Left renal pelvis (tissue), 4 donors: ENCODE measurements around the gene KCNB1. TPM values are rescaled to one million over a fixed set of nuclear protein-coding genes. Genes with fewer than 3 reads are reported as not detected.

Experiments
- DNase-seq, 4 donors: peaks; one replicate each; pipeline ENCODE4 v3.0.0-alpha.2; 2013; ENCODE audit warnings: low read depth in 4 of 4, low spot score in 3 of 4
- polyA plus RNA-seq, 4 donors: library from polyadenylated mRNA; unstranded; fragments of 120-200 nt; gene quantifications; one replicate each; pipeline ENCODE4 v1.2.1, GENCODE V29; 2013; ENCODE audit not compliant: insufficient read length in 4 of 4

Gene KCNB1
- polyA plus RNA-seq, 4 donors: 0.63 to 1.9 (median 0.74) TPM

DNA sequence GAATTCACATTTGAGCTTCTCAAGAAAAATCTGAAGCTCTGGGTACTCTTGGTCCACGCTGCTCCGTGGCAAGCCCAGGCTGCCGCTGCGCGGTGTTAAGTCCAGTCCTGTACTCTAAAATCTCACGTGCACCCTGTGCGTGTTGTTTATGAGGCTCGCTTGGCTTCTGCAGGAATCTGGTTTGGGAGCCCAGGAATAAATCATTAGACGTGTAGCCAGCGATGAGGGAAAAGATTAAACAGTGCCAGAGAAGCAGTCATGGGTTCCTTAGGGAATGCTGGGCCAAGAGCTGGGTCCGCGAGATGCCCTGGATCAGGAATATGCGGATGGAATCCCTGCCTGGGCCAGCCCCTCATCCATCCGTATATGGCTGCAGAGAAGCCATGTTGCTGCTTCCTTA lies 87.3 kb downstream of the KCNB1 start:
- no peak for DNase-seq

DNA sequence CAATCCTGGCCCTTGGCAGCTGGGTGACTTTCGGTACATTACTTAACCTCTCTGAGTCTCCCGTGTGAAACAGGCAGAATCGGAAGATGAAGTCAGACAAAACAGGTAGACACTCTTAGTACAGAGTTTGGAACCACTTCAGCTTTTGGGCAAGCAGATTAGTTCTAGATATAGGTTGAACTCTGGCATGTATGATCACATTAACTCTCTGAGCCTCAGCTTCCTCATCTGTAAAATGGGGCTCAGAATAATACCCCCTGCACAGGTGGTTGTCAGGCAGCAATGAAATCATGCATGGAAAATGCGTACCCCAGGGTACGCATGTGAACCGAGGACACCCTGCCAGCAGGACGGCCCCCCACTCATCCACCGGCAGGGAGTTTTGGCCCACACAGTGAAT lies 87.7 kb downstream of the KCNB1 start:
- DNase-seq: no peak

DNA sequence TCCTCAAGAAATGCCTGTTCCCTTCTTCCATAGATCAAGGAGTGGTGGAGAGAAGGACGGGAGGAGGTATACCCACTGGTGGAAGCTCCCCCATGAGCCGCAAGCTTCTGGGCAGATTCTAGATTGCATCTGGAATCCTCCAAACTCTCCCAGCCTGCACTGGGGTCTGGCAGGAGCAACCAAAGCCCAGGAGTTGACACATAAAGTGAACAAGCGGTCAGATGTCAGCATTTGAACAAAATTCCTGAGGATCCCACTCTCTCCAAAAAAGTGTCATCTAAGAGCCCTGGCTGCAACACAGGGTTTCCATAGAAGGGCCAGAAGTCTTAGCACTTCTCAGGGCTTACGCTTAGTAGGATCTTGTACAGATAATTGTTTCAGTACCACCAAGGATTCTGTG lies 88.2 kb downstream of the KCNB1 start:
- DNase-seq: no peak

DNA sequence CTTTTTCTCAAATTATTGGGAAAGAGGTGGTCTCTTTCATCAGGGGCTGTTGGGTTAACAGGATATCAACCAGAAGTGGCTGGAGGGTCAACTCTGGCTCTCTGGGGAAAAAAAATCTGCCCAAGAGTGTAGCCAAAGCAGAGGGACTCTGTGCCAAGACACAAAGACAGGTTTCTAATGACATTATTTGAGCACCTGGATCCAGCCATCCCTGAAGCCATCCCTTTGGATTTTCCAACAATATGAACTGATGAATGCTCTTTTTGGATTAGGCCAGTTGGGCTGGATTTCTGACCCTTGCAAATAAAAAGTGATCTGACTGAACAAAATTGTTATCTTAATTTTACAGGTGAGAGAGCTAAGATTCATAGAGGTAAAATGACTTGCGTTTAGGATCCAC lies 88.7 kb downstream of the KCNB1 start:
- no peak for DNase-seq

DNA sequence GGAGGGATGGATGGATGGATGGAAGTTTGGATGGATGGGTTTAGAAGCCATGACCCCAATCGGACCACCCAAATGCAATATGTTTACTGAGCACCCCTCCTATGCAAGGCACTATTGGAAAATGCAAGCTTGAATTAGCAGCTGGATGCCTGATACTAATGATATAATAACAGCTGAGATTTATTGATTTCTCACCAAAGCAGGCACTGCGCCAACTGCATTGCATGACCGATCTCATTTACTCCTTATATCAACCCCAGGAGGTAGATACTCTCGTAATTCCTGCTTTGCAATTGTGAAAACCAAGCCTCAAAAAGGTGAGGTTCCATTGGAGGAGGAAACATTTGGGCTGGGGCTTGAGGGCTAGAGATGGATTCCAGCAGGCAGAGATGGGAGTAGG lies 89.7 kb downstream of the KCNB1 start:
- no peak for DNase-seq

DNA sequence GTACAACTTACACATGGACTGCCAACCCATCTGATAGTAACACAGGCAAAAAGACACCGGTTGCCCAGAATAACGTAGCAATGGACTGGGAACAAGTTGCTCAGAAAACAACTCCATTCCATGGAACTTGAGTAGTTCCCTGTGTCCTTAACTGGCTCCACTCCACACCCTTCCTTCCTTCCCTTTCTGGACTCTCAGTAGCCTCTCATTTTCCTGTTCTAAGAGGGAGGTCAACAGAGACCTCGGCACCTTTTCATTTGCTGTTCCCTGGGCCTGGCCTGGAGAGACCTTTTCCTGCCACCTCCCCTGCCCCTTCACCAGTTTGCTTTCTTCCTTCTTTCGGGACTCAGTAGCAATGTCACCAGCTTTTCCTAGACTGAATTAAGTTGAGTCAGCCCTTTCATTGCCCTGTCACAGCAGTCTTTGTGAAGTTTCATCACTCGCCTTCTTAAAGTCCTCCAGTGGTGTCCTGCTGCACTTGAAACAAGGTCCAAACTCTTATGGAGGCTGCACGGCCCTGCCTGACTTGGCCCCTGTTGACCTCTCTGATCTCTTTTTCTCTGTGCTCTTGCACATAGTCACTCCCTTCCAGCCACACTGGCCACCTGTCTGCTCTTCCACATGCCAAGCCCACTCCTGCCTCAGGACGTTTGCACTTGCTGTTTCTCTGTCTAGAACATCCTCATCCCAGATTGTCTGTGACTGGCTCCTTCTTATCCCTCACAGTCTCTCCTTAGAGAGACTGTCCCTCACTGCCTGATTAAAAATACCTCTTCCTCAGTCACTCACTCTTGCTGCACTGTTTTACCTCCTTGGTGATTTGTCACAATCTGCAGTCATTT lies 90.8 kb downstream of the KCNB1 start:
- no peak for DNase-seq

DNA sequence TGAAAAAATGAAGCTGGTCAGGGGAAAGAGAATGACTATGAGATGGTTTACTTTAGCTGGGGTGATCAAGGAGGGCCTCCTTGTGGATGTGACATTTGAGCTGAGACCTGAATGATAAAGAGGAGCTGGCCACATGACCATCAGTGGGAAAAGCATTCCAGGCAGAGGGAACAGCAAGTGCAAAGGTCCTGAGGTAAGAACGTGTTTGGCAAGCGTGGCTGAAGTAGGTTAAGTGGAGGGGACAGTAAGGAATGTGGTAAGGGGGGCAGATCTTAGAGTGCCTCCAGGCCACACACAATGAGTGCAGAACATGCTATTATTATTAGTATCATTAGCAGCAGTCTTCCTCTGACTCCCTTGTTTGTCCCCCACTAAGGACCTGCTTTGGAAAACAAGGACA lies 92.6 kb downstream of the KCNB1 start:
- no peak for DNase-seq

DNA sequence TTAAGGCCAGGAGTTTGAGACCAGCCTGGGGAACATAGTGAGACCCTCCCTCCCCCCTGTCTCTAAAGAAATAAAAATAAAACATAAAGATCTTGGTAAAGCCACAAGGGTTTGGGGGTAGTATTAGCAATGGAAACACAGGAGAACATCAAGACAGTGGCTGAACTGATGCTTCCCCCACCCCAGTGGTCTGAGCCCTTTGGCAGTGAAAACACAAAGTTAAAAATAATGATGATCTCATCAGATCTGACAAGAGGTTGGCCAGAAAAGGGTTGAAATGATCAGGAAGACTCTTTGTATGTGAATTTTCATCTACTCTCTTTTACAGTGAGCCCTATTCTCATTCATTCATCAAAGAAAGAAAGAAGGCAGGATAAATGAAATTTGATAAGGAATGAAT lies 93.7 kb downstream of the KCNB1 start:
- DNase-seq: no peak

DNA sequence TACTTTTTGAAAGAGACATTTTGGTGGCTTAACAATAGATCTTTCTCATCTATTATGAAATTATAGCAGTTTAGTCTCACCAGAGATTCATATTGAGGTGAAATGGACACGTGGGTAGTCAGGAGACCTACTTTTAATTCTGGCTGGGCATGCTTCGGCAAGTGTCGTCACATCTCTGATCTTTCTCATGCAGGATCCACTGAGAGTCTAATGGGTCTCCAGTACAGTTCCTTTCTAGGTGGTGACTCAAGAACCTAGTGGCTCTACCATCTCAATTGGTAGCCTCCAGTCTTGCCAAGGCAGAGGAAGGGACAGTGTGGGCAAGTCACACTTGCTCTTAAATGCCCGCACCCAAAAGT lies 94.9 kb downstream of the KCNB1 start:
- no peak for DNase-seq

DNA sequence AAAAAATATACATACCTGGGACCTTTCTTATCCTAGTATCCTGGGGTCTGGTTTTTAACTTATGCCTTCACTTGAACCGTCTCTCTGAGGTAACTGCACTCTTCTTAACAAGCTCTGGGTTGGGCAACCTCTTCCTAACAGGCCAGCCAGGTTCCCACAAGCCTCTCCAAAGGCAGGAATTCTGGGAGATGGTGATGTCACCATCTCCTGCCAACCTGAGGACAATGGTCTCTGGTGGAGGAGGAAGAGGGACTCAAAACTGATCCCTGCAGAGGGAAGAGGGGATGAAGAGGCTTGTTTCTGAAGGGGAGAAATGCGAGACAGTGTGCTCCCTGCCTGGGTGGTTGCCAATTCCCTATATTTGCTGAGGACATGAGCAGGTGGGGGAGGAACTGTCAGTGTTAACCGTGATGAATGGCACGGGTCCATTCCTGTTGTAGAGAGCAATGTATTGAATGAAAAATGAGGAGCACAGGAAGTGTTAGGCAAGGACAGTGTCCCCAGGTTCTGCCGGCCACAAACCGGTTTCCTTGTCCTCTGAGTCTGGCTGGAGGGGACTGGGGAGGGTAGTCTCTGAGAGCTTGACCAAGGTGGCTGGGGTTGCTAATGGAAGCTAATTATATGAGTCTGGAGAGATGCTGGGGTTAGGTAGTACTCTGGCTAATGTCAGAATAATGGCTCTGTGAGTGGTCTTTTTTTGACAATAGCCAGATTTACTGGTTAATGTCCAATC lies 95.5 kb downstream of the KCNB1 start:
- DNase-seq: no peak

DNA sequence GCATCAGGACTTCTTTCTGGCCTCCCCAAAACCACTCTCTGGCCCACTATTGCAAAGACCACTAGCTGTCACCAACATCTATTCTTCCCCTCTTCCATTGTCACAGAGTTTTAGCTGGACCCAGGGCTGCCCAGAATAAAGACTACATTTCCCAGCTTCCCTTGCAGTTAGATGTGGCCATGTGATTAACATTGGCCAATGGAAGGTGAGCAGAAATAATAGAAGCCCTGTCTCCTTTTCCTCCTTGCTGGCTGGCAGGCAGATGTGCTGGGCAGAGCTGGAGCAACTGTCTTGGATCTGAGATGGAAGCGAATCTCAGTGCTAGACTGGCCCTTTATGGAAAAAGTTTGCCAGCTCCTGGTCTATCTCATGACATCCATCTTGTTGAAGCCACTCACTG lies 97.0 kb downstream of the KCNB1 start:
- no peak for DNase-seq

DNA sequence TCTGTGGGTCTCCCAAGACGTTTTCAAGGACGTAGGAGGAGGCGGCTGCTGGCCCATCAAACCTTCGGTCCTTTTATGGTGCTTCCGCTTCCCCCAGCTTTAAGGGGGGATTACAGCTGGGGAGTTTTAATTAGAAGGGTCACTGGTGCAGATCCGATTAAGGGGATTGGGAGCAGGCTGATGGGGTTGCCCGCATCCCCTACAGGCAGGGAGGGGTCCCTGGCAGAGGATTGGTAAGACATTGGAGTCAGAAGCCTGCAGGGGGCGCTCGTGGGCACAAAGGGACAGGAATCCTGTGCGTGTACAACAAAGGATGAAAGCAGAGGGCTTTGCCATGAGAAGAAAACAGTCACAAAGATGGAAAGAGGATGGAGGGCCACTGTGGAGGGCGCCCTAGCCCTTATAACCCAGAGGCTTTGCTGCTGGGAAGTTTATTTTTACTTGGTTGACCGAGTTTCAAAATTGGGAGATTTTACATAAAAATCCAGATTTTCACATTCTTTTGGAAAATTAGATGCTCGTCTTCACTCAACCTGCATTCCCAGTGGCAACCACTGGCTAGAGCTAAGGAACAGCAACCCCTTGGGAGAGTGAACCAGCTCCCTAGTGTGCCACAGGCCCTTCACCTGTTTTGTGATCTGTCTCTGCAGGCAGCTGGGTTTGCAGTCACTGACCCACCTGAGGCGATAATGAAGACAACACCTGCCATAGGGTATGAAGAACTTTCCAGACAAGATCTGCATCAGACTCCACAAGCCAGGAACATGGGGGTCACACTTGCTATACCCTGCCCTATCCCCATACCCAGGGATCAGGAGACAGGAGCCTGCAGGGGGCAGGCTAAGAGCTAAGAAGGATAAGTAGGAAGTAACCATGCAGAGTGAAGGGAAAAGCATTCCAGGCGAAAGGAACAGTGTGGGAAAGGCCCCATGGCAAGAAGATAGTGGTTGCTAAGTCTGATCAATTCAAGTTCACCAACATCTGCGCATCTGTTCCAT lies 97.7 kb downstream of the KCNB1 start:
- DNase-seq: no peak

DNA sequence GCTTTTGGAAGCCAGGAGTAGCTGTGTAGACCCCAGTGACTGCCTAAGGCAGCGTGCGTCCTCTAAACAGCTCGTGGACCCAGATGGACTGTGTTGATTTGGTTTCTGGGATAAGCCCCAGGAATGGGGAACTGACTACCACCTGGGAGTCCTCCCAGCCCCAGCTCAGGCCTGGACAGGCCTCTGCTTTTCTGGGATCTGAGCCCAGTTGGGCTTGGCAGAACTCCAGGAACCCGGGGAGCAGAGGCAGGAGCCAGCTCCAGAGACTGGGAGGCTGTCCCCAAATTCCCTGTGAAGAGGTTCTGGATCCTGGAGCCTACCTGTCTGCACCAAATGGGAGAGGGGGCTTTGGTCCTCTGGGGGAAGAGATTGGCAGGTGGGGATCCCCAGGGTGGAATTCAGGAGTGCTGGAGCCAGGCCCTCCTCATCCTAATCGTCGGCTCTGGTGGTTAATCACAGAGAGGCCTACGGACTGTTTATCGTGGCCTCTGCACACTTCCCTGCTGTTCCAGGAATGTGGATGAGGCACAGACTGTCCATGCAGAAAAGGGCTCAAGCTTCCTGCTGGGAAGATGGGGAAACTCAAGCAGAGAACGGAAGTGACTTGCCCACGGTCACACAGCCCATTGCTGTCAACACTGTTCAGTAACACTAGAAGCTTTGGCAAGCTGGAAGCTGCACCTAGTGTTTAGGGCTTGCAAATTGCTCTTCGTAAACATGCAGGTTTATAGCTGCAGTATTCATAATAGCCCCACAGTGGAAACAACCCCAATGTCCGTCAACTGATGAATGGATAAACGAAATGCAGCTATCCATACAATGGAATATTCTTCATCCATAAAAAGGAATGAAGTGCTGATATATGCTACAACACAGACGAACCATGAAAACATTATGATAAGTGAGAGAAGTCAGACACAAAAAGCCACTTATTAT lies 100.6 kb downstream of the KCNB1 start:
- DNase-seq: no peak

DNA sequence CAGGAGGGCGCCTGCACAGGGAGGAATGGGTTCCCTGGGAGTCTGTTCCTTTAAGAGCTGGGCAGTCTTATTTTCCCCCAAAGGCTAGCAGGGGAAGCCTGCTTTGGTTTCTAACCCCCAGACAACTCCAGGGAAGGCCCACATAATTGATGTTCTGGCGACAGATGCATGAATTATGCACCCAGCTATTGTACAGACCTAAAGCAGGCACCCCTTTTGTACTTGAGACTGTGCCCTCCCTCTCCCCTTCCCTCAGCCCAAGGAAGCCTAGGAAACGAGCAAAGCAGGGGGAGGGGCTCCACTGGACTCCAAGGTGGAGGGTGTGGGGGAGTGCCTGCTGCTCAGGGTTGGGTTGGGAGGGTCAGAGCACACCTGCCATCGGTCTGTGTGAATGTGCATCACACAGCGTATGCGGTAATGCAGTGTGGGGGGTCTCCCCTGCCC lies 102.1 kb downstream of the KCNB1 start:
- no peak for DNase-seq

DNA sequence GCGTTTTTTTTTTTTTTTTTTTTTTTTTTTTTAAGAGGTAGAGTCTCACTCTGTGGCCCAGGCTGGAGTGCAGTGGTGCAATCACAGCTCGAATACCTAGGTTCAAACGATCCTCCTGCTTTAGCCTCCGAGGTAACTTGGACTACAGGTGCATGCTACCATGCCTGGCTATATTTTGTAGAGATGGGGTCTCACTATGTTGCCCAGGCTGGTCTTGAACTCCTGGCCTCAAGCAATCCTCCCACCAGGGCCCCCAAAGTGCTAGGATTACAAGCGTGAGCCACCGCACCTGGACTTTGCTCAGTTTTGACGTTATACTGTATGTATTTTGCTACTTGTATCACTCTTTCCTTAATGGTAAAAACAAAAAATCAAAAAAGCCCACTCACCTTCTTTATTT lies 103.1 kb downstream of the KCNB1 start:
- no peak for DNase-seq

DNA sequence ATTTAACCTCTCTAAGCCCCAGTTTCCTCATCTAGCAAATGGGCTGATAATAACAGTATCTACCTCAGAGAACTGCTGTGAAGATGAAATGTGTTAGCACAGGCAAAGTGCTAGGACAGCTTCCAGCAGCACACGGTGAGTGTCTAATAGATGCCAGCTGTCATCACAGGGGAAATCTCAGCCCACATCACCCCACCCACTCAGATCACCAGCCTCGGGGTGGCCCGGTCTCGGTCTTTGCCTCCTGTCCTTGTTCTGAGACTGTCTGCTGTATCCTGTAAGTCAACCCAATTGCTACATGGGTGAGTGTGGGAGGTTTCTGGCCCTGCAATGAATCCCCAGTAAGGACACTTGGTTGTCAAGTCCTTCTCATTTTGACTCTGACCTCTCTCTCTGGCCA lies 105.1 kb downstream of the KCNB1 start:
- no peak for DNase-seq

DNA sequence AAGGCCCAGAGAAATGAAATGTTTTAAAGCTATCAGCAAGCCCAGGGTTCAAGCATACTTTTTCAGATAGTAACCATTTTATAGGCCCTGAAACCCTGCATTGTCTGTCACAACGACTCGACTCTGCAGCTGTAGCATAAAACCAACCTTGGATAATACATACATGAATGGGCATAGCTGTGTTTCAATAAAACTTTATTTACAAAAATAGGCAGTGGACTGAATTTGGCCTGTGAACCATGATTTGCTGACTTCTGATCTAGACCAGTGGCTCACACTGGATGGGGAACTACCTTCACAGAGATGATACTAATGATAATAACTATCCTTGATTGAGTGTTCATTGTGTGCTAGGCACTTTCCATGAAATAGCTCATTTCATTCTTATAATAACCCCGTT lies 107.3 kb downstream of the KCNB1 start:
- DNase-seq: no peak

DNA sequence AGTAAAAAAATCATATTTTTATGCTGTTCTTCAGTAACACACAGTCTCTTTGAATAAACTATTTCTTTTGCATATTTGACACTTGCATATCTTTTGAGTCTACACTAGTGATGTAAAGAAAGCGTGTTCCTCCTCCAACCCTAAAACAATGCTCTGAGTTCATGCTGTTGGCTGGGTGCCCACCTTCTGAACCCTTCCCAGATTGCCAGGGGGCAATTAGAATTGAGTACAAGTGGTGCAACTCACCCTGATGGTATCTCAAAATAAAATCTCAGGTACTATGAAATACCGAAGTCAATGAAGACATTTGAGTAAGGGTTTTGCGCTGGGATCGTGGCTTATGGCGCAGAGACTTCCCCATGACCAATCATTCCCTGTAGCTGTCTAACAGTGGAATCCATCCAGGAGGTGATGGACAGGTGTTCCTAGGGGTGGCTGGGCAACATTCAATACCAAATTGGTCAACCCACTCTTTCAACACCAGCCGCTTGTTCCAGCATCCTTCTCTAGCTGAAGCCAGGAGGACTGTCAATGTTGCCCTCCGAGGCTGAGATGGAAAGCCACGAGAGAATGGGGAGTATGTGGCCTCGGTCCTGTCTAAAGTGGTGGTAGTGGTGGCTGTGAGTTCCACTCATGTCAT lies 110.3 kb downstream of the KCNB1 start:
- no peak for DNase-seq

DNA sequence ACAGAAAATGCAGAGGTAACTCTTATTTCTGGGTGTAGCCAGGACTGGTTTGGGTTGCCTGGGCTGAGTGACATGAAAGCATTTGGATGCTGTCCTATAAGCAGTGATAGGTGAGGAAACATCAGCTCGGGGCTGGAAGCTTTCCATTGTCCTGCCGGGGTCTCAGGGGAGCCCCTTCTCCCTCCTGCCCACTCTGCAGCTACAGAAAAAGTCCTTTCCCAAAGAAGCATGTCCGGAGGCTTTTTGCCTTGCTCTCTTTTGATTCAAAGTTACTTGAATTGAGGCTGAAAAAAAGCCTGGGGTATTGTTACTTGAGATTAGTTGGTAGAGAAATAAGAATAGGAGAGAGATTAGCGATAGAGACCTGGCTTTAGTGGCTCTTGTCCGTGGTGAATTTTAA lies 113.9 kb downstream of the KCNB1 start:
- no peak for DNase-seq
